K562 (cell line): Measurements from ENCODE around the gene RAMACL. TPM values are rescaled to one million over a fixed set of nuclear protein-coding genes. Genes with fewer than 3 reads are reported as not detected.

Experiments
- ELF2 ChIP-seq: fragments of 250-450 bp; sonication (Bioruptor Pico); IDR thresholded peaks from 2 replicates; pipeline ENCODE4 v1.5.0; 2021; ENCODE audit warnings: mild to moderate bottlenecking
- NCOA2 ChIP-seq, 2 experiments: fragments of 450-650 bp; IDR thresholded peaks; 2 replicates each; pipeline ENCODE4 v1.6.1; 2018; ENCODE audit warnings: mild to moderate bottlenecking in 2 of 2, moderate library complexity in 1 of 2; ENCODE audit not compliant: partially characterized antibody in 2 of 2
- NUFIP1 ChIP-seq: fragments of 450-650 bp; IDR thresholded peaks from 2 replicates; pipeline ENCODE4 v1.6.1; 2018; ENCODE audit not compliant: partially characterized antibody
- POU5F1 ChIP-seq: fragments of 150-350 bp; IDR thresholded peaks from 2 replicates; pipeline ENCODE4 v1.6.1; 2014; ENCODE audit warnings: borderline replicate concordance, low read length, low read depth, mild to moderate bottlenecking; ENCODE audit not compliant: partially characterized antibody
- ZBTB7A ChIP-seq: IDR thresholded peaks from 2 replicates; pipeline ENCODE4 v1.6.1; 2011; ENCODE audit warnings: low read depth, mild to moderate bottlenecking, low read length, moderate library complexity, borderline replicate concordance; ENCODE audit not compliant: control insufficient read depth
- ZKSCAN8 ChIP-seq: fragments of 200-800 bp; sonication (Bioruptor generic); IDR thresholded peaks from 2 replicates; pipeline ENCODE4 v1.6.1; 2016; ENCODE audit warnings: missing genetic modification characterization, missing compliant biosample characterization
- ZNF133 ChIP-seq: fragments of 250-450 bp; sonication (Bioruptor Pico); IDR thresholded peaks from 2 replicates; pipeline ENCODE4 v1.4.0; 2020; ENCODE audit warnings: mild to moderate bottlenecking
- ZNF212 ChIP-seq: fragments of 450-650 bp; formaldehyde crosslinking; IDR thresholded peaks from 2 replicates; pipeline ENCODE4 v1.4.0; 2020; ENCODE audit warnings: mild to moderate bottlenecking
- ZSCAN32 ChIP-seq: fragments of 450-650 bp; formaldehyde crosslinking; IDR thresholded peaks from 2 replicates; pipeline ENCODE4 v1.4.0; 2020; ENCODE audit warnings: mild to moderate bottlenecking, moderate library complexity
- polyA plus RNA-seq, 8 experiments: library from polyadenylated mRNA; depleted of rRNA in 4 of 8; stranded (reverse) in 5 of 8; unstranded in 3 of 8; fragments of >200 nt; fragmentation: Nextera tagmentation in 2 of 8; fragmentation: Illumina TruSeq in 1 of 8; extraction: Ambion mirVana in 2 of 8; extraction: Trizol in 1 of 8; gene quantifications; 2 replicates each; pipeline versions ENCODE4 v1.2.1 to v1.2.3, GENCODE V29; 2011 to 2014; ENCODE audit warnings: inconsistent platforms in 1 of 8, missing spikeins in 1 of 8
- total RNA-seq, 7 experiments: library from RNA; depleted of rRNA in 6 of 7; stranded (reverse); fragments of >200 nt in 6 of 7; fragmentation: Illumina TruSeq in 2 of 7; extraction: Trizol in 2 of 7; gene quantifications; 2 replicates each; pipeline versions ENCODE4 v1.2.1 to v1.2.3, GENCODE V29; 2011 to 2021; ENCODE audit warnings: low replicate concordance in 1 of 7
- TF ChIP-seq, protein P1 (sequence below): fragments of 450-650 bp; IDR thresholded peaks from 2 replicates; pipeline ENCODE4 v1.6.1; 2018; ENCODE audit warnings: mild to moderate bottlenecking, low read depth; ENCODE audit not compliant: partially characterized antibody
- TF ChIP-seq, protein P2 (sequence below): fragments of 450-650 bp; formaldehyde crosslinking; conservative IDR thresholded peaks from 2 replicates; pipeline ENCODE4 v1.4.0; 2022; ENCODE audit warnings: mild to moderate bottlenecking, missing genetic modification characterization

RAMACL gene
- total and polyA plus RNA-seq, 9 of the 15 experiments (the other 6 are each of a cell fraction or from before 2014, with no cell fraction given), result 0.11 to 1.7 (median 0.41) TPM; not detected in 1

DNA sequence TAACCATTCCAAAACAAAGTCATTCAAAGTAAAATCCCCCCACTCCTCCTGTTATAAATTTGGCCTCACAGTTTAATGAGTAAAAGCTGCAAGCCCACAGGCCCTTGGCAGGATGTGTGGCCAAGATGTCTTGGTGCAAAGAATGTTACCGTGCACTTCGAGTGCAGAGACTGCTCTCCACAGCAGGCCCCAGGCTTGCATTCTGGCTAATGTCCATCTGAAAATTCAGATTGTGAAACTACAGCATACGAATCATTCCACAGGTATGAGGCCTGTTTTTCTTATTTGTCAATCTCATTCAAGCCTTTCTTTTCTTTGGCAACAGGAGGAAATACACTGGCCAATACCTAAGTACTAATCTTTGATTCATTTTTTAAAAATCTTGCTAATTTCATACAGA, 33.4 kb upstream of the RAMACL start (continued):
- TF ChIP-seq, protein P1, sequence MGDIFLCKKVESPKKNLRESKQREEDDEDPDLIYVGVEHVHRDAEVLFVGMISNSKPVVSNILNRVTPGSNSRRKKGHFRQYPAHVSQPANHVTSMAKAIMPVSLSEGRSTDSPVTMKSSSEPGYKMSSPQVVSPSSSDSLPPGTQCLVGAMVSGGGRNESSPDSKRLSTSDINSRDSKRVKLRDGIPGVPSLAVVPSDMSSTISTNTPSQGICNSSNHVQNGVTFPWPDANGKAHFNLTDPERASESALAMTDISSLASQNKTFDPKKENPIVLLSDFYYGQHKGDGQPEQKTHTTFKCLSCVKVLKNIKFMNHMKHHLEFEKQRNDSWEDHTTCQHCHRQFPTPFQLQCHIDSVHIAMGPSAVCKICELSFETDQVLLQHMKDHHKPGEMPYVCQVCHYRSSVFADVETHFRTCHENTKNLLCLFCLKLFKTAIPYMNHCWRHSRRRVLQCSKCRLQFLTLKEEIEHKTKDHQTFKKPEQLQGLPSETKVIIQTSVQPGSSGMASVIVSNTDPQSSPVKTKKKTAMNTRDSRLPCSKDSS, result no peak
- TF ChIP-seq ZNF212 (CRISPR knock-in tag) (no peak), ZBTB7A (no peak), ZKSCAN8 (no peak), NUFIP1 (no peak), POU5F1 (no peak), ZSCAN32 (CRISPR knock-in tag) (no peak), NCOA2 (IDR thresholded peaks at IDR 0.05; ENCODE audit: partially characterized antibody in 2 of 2) (no peak), ELF2 (CRISPR knock-in tag) (no peak), ZNF133 (CRISPR knock-in tag) (no peak)
- TF ChIP-seq, protein P2, sequence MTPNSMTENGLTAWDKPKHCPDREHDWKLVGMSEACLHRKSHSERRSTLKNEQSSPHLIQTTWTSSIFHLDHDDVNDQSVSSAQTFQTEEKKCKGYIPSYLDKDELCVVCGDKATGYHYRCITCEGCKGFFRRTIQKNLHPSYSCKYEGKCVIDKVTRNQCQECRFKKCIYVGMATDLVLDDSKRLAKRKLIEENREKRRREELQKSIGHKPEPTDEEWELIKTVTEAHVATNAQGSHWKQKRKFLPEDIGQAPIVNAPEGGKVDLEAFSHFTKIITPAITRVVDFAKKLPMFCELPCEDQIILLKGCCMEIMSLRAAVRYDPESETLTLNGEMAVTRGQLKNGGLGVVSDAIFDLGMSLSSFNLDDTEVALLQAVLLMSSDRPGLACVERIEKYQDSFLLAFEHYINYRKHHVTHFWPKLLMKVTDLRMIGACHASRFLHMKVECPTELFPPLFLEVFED (CRISPR knock-in tag), result no peak
